ENCODE measurements around the gene COQ5. TPM values are rescaled to one million over a fixed set of nuclear protein-coding genes. Genes with fewer than 3 reads are reported as not detected.
"Not testable (repeated sequence)": the region's sequence is repeated elsewhere in the genome, so short reads cannot be mapped to it uniquely, and the experiment has no call there.

The COQ5 gene
- total and polyA plus RNA-seq, 4 experiments from 2014 or later: 19.7 to 55.1 (median 28.4) TPM

GRCh38 chr12:120537856-120538220 is 8.9 kb upstream of the COQ5 start:
- H3K4me3 ChIP-seq (ENCODE audit: low read length in 2 of 2): peak overlapping the region; percentile 2 to 5
- DNase-seq: no peak
- ChIA-PET CTCF (ENCODE audit: partially characterized antibody) (interaction anchor here (0.7 to 1.6 kb wide), 4 partner anchors 9 to 797 kb away, joined by 3 to 4 read pairs (median 3); partner anchors contain the start of gene COQ5), POLR2A (ENCODE audit: partially characterized antibody) (interaction anchor here (0.9 to 2.1 kb wide), 6 partner anchors 9 to 246 kb away, joined by 3 to 9 read pairs (median 6); partner anchors contain the start of genes COQ5, POP5 and RNU4-2)
- no peaks in the 10 kb centered on the region for H3K27me3 Mint-ChIP-seq
- H3K4me1 Mint-ChIP-seq: peaks cover 49 to 76% (median 63%) of the 10 kb centered on the region in 4 donors
- H3K4me3 Mint-ChIP-seq: peak overlapping the region; percentile 84 to 95 (median 93)
- no peaks in the 10 kb centered on the region for H3K27me3 ChIP-seq (ENCODE audit: insufficient read depth, low read length)
- H3K9me3 ChIP-seq (ENCODE audit: control insufficient read depth in 1 of 2, low read length in 2 of 2): no peaks in the 10 kb centered on the region
- H3K36me3 Mint-ChIP-seq: peaks cover 7 to 51% of the 10 kb centered on the region in 2 donors
- intact Hi-C loops (cut with micrococcal nuclease): no loop called here
- peak overlapping the region; percentile 75 to 98 (median 84) for H3K27ac Mint-ChIP-seq
- H3K36me3 ChIP-seq (ENCODE audit: insufficient read depth, low read length): no peaks in the 10 kb centered on the region
- peaks cover 0 to 2% (median 0%) of the 10 kb centered on the region in 8 donors for H3K9me3 Mint-ChIP-seq
- no peak overlapping the region for H3K27ac ChIP-seq (ENCODE audit: low read depth, low read length)
- H3K4me1 ChIP-seq (ENCODE audit: insufficient read depth, low read length): peaks cover 77% of the 10 kb centered on the region

- POLR2A ChIA-PET (ENCODE audit: partially characterized antibody): interaction anchor here (0.6 to 2.6 kb wide), 10 partner anchors 33 to 335 kb away, joined by 3 to 19 read pairs (median 4); partner anchors contain the start of genes COX6A1, DYNLL1, POP5 and RNU4-2
- Mint-ChIP-seq H3K27me3 (no peaks in the 10 kb centered on the region), H3K27ac (peak overlapping the region; percentile 76 to 98 (median 95)), H3K4me3 (peak overlapping the region; percentile 92 to 97 (median 94)), H3K9me3 (peaks cover 0 to 2% (median 0%) of the 10 kb centered on the region in 8 donors), H3K36me3 (peaks cover 7 to 48% of the 10 kb centered on the region in 2 donors), H3K4me1 (peaks cover 47 to 77% (median 56%) of the 10 kb centered on the region in 4 donors)
- Histone ChIP-seq H3K4me3 (ENCODE audit: low read length in 2 of 2) (peak overlapping the region; percentile 54 to 62), H3K27me3 (ENCODE audit: insufficient read depth, low read length) (no peaks in the 10 kb centered on the region), H3K4me1 (ENCODE audit: insufficient read depth, low read length) (peaks cover 69% of the 10 kb centered on the region), H3K27ac (ENCODE audit: low read depth, low read length) (peak overlapping the region; percentile 94), H3K36me3 (ENCODE audit: insufficient read depth, low read length) (no peaks in the 10 kb centered on the region), H3K9me3 (ENCODE audit: control insufficient read depth in 1 of 2, low read length in 2 of 2) (no peaks in the 10 kb centered on the region)
- intact Hi-C loops (cut with micrococcal nuclease): no loop called here
- DNase-seq: peak; percentile 24 to 48 (median 33)
- CTCF ChIA-PET (ENCODE audit: partially characterized antibody): interaction anchor here (1.0 to 3.0 kb wide), 7 partner anchors 40 to 335 kb away, joined by 3 to 8 read pairs (median 3); partner anchors contain the start of genes DYNLL1 and RPLP0
Observed at GRCh38 chr12:120536064-120536791, 7.3 kb upstream of the COQ5 start.

GRCh38 chr12:120534703-120535655 is 6.0 kb upstream of the COQ5 start:
- ChIA-PET CTCF (ENCODE audit: partially characterized antibody) (interaction anchor here (0.6 to 3.0 kb wide), 4 partner anchors 26 to 96 kb away, joined by 3 to 8 read pairs (median 5); partner anchors contain the start of gene DYNLL1), POLR2A (ENCODE audit: partially characterized antibody) (interaction anchor here (0.6 to 2.6 kb wide), 12 partner anchors 9 to 334 kb away, joined by 3 to 19 read pairs (median 4); partner anchors contain the start of genes COX6A1, DYNLL1, MLEC and RNU4-2)
- Histone ChIP-seq H3K4me3 (ENCODE audit: low read length in 2 of 2) (peak overlapping the region; percentile 62 to 88), H3K27me3 (ENCODE audit: insufficient read depth, low read length) (no peaks in the 10 kb centered on the region), H3K4me1 (ENCODE audit: insufficient read depth, low read length) (peaks cover 59% of the 10 kb centered on the region), H3K36me3 (ENCODE audit: insufficient read depth, low read length) (no peaks in the 10 kb centered on the region), H3K27ac (ENCODE audit: low read depth, low read length) (peak overlapping the region; percentile 94), H3K9me3 (ENCODE audit: control insufficient read depth in 1 of 2, low read length in 2 of 2) (no peaks in the 10 kb centered on the region)
- Mint-ChIP-seq H3K27ac (peak overlapping the region; percentile 95 to 98 (median 96)), H3K9me3 (peaks cover 0 to 2% (median 0%) of the 10 kb centered on the region in 8 donors), H3K4me3 (peak overlapping the region; percentile 92 to 97 (median 94)), H3K27me3 (no peaks in the 10 kb centered on the region), H3K36me3 (peaks cover 7 to 38% of the 10 kb centered on the region in 2 donors), H3K4me1 (peaks cover 40 to 67% (median 49%) of the 10 kb centered on the region in 4 donors)
- DNase-seq: peak in 4 of 5 donors; percentile 51 to 75 (median 58)
- intact Hi-C loops (cut with micrococcal nuclease): loop anchor here (1.0 to 2.0 kb wide), 4 partner anchors 46 to 218 kb away; partner anchors contain the start of genes COX6A1, POP5 and SRSF9

- H3K9me3 Mint-ChIP-seq: peaks cover 0 to 2% (median 0%) of the 10 kb centered on the region in 8 donors
- H3K36me3 Mint-ChIP-seq: peaks cover 7 to 36% of the 10 kb centered on the region in 2 donors
- intact Hi-C loops (cut with micrococcal nuclease): loop anchor here (1.0 to 2.0 kb wide), 4 partner anchors 47 to 217 kb away; partner anchors contain the start of genes COX6A1, POP5 and SRSF9
- no peaks in the 10 kb centered on the region for H3K27me3 ChIP-seq (ENCODE audit: insufficient read depth, low read length)
- peak; percentile 85 to 87 (median 86) for DNase-seq
- H3K36me3 ChIP-seq (ENCODE audit: insufficient read depth, low read length): no peaks in the 10 kb centered on the region
- H3K4me1 ChIP-seq (ENCODE audit: insufficient read depth, low read length): peaks cover 59% of the 10 kb centered on the region
- peak within 1 kb of the TSS; percentile 95 to 98 (median 96) for H3K27ac Mint-ChIP-seq
- POLR2A ChIA-PET (ENCODE audit: partially characterized antibody): interaction anchor here (0.7 to 2.6 kb wide), 7 partner anchors 10 to 333 kb away, joined by 3 to 19 read pairs (median 5); partner anchors contain the start of genes COX6A1, DYNLL1 and MLEC
- peak within 1 kb of the TSS; percentile 62 to 88 for H3K4me3 ChIP-seq (ENCODE audit: low read length in 2 of 2)
- H3K27ac ChIP-seq (ENCODE audit: low read depth, low read length): peak within 1 kb of the TSS; percentile 94
- CTCF ChIA-PET (ENCODE audit: partially characterized antibody): interaction anchor here (3.0 kb wide), 1 partner anchor 95 kb away, joined by 7 read pairs; no protein-coding TSS in a partner anchor
- peak within 1 kb of the TSS; percentile 92 to 97 (median 94) for H3K4me3 Mint-ChIP-seq
- no peaks in the 10 kb centered on the region for H3K9me3 ChIP-seq (ENCODE audit: control insufficient read depth in 1 of 2, low read length in 2 of 2)
- peaks cover 43 to 68% (median 49%) of the 10 kb centered on the region in 4 donors for H3K4me1 Mint-ChIP-seq
- H3K27me3 Mint-ChIP-seq: no peaks in the 10 kb centered on the region
Observed at GRCh38 chr12:120534203-120534702, 5.3 kb upstream of the COQ5 start, which contains the start of gene RNF10. Gene RNF10, plus strand, starts transcription at chr12:120534356. Its CDS starts 456 bp downstream, at chr12:120534812.

- H3K9me3 ChIP-seq (ENCODE audit: control insufficient read depth in 1 of 2, low read length in 2 of 2): no peaks in the 10 kb centered on the region
- ChIA-PET POLR2A (ENCODE audit: partially characterized antibody) (interaction anchor here (1.1 kb wide), 1 partner anchor 80 kb away, joined by 3 read pairs; no protein-coding TSS in a partner anchor), CTCF (ENCODE audit: partially characterized antibody) (interaction anchor here (0.9 kb wide), 1 partner anchor 80 kb away, joined by 3 read pairs; no protein-coding TSS in a partner anchor)
- Mint-ChIP-seq H3K4me3 (peak overlapping the region in 4 of 8 donors; percentile 10 to 54 (median 32)), H3K36me3 (peaks cover 0 to 33% of the 10 kb centered on the region in 2 donors), H3K27me3 (no peaks in the 10 kb centered on the region), H3K9me3 (peaks cover 0 to 2% (median 0%) of the 10 kb centered on the region in 8 donors), H3K4me1 (peaks cover 36 to 65% (median 42%) of the 10 kb centered on the region in 4 donors), H3K27ac (peak overlapping the region in 3 of 7 donors; percentile 42 to 64 (median 51))
- DNase-seq: no peak
- H3K36me3 ChIP-seq (ENCODE audit: insufficient read depth, low read length): no peaks in the 10 kb centered on the region
- H3K27me3 ChIP-seq (ENCODE audit: insufficient read depth, low read length): no peaks in the 10 kb centered on the region
- no peak overlapping the region for H3K4me3 ChIP-seq (ENCODE audit: low read length in 2 of 2)
- peaks cover 50% of the 10 kb centered on the region for H3K4me1 ChIP-seq (ENCODE audit: insufficient read depth, low read length)
- intact Hi-C loops (cut with micrococcal nuclease): no loop called here
- H3K27ac ChIP-seq (ENCODE audit: low read depth, low read length): no peak overlapping the region
Observed at GRCh38 chr12:120532701-120533238, 3.8 kb upstream of the COQ5 start.

- intact Hi-C loops (cut with micrococcal nuclease); H3K9me3 ChIP-seq (ENCODE audit: control insufficient read depth in 1 of 2, low read length in 2 of 2); H3K27me3 ChIP-seq (ENCODE audit: insufficient read depth, low read length); H3K9me3 Mint-ChIP-seq; H3K36me3 ChIP-seq (ENCODE audit: insufficient read depth, low read length); H3K27ac ChIP-seq (ENCODE audit: low read depth, low read length); H3K27me3 Mint-ChIP-seq; CTCF ChIA-PET (ENCODE audit: partially characterized antibody); POLR2A ChIA-PET (ENCODE audit: partially characterized antibody); DNase-seq: not testable (repeated sequence)
- Histone ChIP-seq H3K4me1 (ENCODE audit: insufficient read depth, low read length) (peaks cover 26% of the 10 kb centered on the region), H3K4me3 (ENCODE audit: low read length in 2 of 2) (peak overlapping the region in 1 of 2 donors; percentile 82)
- H3K4me1 Mint-ChIP-seq: peaks cover 24 to 46% (median 27%) of the 10 kb centered on the region in 4 donors
- H3K36me3 Mint-ChIP-seq: peaks cover 4 to 21% of the 10 kb centered on the region in 2 donors
- H3K4me3 Mint-ChIP-seq: peak overlapping the region in 7 of 8 donors; percentile 26 to 100 (median 100)
- H3K27ac Mint-ChIP-seq: peak overlapping the region in 1 of 7 donors; percentile 96
Observed at GRCh38 chr12:120530418-120530761, 1.4 kb upstream of the COQ5 start.
